ENCODE results near the gene LIG4. TPM values are rescaled to one million over a fixed set of nuclear protein-coding genes. Genes with fewer than 3 reads are reported as not detected.

The LIG4 gene
- total and polyA plus RNA-seq, 2 of the 4 experiments (the other 2 are of a cell fraction), result 5.0 to 7.2 TPM

DNA sequence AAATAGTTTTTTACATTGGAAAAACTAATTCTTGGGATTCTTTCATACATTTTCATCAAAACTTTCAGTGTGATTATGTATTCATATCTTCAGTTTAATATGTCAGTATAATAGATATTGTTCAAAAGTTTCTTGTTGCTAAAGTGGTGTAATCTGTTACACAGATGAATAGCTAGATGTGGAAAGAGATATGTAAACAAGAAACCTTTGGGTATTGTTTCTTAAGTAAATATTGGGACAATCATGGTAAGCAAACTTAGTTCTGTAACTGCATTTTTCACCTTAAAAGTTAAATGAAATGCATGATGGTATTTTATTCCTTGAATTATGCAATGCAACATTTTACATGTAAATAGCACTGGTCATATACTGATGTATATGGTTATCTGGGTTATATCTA, 15.0 kb upstream of the LIG4 start:
- Histone ChIP-seq H3K9ac (ENCODE audit: low read depth, low read length) (no peak overlapping the region), H2AK9ac (replicated peaks; ENCODE audit: low read depth, low read length, poor library complexity) (no peak overlapping the region), H4K5ac (ENCODE audit: low read depth, low read length) (no peak overlapping the region), H3K56ac (ENCODE audit: extremely low read depth, insufficient read depth, low read length) (no peak overlapping the region), H2BK15ac (ENCODE audit: low read depth, low read length) (no peak overlapping the region), H2BK20ac (ENCODE audit: low read depth, low read length) (no peak overlapping the region), H3K9me3 (ENCODE audit: control insufficient read depth, insufficient read depth, low read length) (no peaks in the 10 kb centered on the region), H3K4ac (ENCODE audit: low read depth, low read length) (no peak overlapping the region), H2BK5ac (ENCODE audit: low read depth, low read length, poor library complexity, severe bottlenecking) (no peak overlapping the region), H3K4me3 (ENCODE audit: insufficient read depth, low read depth, low read length) (no peak overlapping the region), H3K27ac (ENCODE audit: insufficient read depth, low read length) (no peak overlapping the region), H4K8ac (ENCODE audit: low read depth in 2 of 2, low read length in 2 of 2) (no peak overlapping the region), H4K91ac (ENCODE audit: insufficient read depth, low read depth, low read length) (no peak overlapping the region), H2AK5ac (ENCODE audit: low read depth, low read length) (no peak overlapping the region), H3K4me1 (ENCODE audit: control insufficient read depth, insufficient read depth, low read length) (0 out of 2 replicates have a peak, but pooled peaks cover 5% of the 10 kb centered on the region), H3K27me3 (ENCODE audit: control insufficient read depth, insufficient read depth, low read length) (no peaks in the 10 kb centered on the region), H3K79me1 (ENCODE audit: low read depth in 1 of 2, low read length in 2 of 2) (peaks cover 15 to 25% of the 10 kb centered on the region in 2 experiments), H3K23ac (ENCODE audit: low read depth, low read length) (no peak overlapping the region), H3K36me3 (ENCODE audit: control insufficient read depth, insufficient read depth, low read length) (0 out of 2 replicates have a peak, but pooled peaks cover 1% of the 10 kb centered on the region), H2AFZ (replicated peaks; ENCODE audit: low read length, poor library complexity) (no peak overlapping the region), H3K9me1 (ENCODE audit: insufficient read depth, low read length) (peaks cover 2% of the 10 kb centered on the region; the same call in 1 of the 2 replicates), H4K20me1 (ENCODE audit: insufficient read depth, low read length) (no peaks in the 10 kb centered on the region; the same call in 1 of the 2 replicates), H3K4me2 (ENCODE audit: low read depth, low read length) (no peak overlapping the region), H3K14ac (replicated peaks; ENCODE audit: low read depth, low read length) (no peak overlapping the region), H2BK120ac (ENCODE audit: low read depth, low read length) (no peak overlapping the region), H3K18ac (ENCODE audit: low read depth, low read length) (no peak overlapping the region)
- dilution Hi-C loops (cut with HindIII; ENCODE audit: low sequenced_read_pairs, unreplicated experiment), result no loop called here
- CTCF ChIA-PET, result no interaction called here
- TF ChIP-seq, protein P1, sequence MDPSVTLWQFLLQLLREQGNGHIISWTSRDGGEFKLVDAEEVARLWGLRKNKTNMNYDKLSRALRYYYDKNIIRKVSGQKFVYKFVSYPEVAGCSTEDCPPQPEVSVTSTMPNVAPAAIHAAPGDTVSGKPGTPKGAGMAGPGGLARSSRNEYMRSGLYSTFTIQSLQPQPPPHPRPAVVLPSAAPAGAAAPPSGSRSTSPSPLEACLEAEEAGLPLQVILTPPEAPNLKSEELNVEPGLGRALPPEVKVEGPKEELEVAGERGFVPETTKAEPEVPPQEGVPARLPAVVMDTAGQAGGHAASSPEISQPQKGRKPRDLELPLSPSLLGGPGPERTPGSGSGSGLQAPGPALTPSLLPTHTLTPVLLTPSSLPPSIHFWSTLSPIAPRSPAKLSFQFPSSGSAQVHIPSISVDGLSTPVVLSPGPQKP (IDR thresholded peaks at IDR 0.05; ENCODE audit: borderline replicate concordance, low read depth, low read length), result no peak
- no peak for TF ChIP-seq BHLHE40 (IDR thresholded peaks at IDR 0.05; ENCODE audit: low read depth, low read length)
- no peak for TF ChIP-seq RCOR1 (IDR thresholded peaks at IDR 0.05; ENCODE audit: insufficient replicate concordance, low read length)
- TF ChIP-seq MAZ (IDR thresholded peaks at IDR 0.05; ENCODE audit: borderline replicate concordance, low read depth, low read length), result no peak
- no peak for TF ChIP-seq NFE2L2 (IDR thresholded peaks at IDR 0.05; ENCODE audit: low read depth, low read length)
- no peak for TF ChIP-seq RAD21 (IDR thresholded peaks at IDR 0.05; ENCODE audit: low read length)
- no peak for TF ChIP-seq MAFK (IDR thresholded peaks at IDR 0.05; ENCODE audit: low read depth, low read length)
- no peak for TF ChIP-seq FOS (IDR thresholded peaks at IDR 0.05; ENCODE audit: low read depth, low read length)
- no peak for TF ChIP-seq POLR2A (IDR thresholded peaks at IDR 0.05; ENCODE audit: low read depth, low read length)
- no peak for TF ChIP-seq MXI1 (IDR thresholded peaks at IDR 0.05; ENCODE audit: borderline replicate concordance, low read depth, low read length)
- TF ChIP-seq CEBPB (IDR thresholded peaks at IDR 0.05; ENCODE audit: low read depth, low read length), result no peak
- no peak for TF ChIP-seq SMC3 (IDR thresholded peaks at IDR 0.05; ENCODE audit: low read depth, low read length)
- no peak for TF ChIP-seq CHD1 (IDR thresholded peaks at IDR 0.05; ENCODE audit: low read depth, low read length)
- BruUV-seq (replicated peaks), result no TSS peak
- DNase-seq (no peak), ATAC-seq (ENCODE audit: low read depth) (no peak)
- POLR2A ChIA-PET (ENCODE audit: unreplicated experiment), result no interaction called here
- in situ Hi-C loops (cut with MboI; ENCODE audit: low sequenced_read_pairs), result no loop called here
- intact Hi-C loops (cut with micrococcal nuclease), result no loop called here
